Tibial artery (tissue), 4 donors: ENCODE data around the gene ZBTB17.
"Not testable (repeated sequence)": the region's sequence is repeated elsewhere in the genome, so short reads cannot be mapped to it uniquely, and the experiment has no call there.

Experiments used
- DNase-seq, 2 donors: peaks; one replicate each; pipeline ENCODE4 v3.0.0-alpha.2; 2019
- H3K27ac ChIP-seq, 2 donors: fragments of 200-600 bp; sonication (generic) in 1 of 2; 1 replicate in 1 of 2; 2 replicates in 1 of 2; pipeline ENCODE4 v1.5.1; 2018 to 2019; ENCODE audit warnings: mild to moderate bottlenecking in 1 of 2
- H3K27me3 ChIP-seq, 2 donors: fragments of 200-600 bp; sonication (generic) in 1 of 2; one replicate each; pipeline versions ENCODE4 v1.5.1 to v1.6.0; 2016 to 2019
- H3K36me3 ChIP-seq, 3 donors: fragments of 200-600 bp; sonication (generic) in 2 of 3; one replicate each; pipeline ENCODE4 v1.5.1; 2016 to 2019; ENCODE audit warnings: mild to moderate bottlenecking in 2 of 3
- H3K4me1 ChIP-seq, 4 donors: fragments of 200-600 bp; sonication (generic) in 2 of 4; 1 replicate in 3 of 4; 2 replicates in 1 of 4; pipeline ENCODE4 v1.5.1; 2016 to 2019
- H3K4me3 ChIP-seq, 2 donors: fragments of 200-600 bp; sonication (generic) in 1 of 2; 1 replicate in 1 of 2; 2 replicates in 1 of 2; pipeline ENCODE4 v1.5.1; 2018 to 2019; ENCODE audit warnings: mild to moderate bottlenecking in 2 of 2
- H3K9me3 ChIP-seq, 3 donors: fragments of 200-600 bp; sonication (generic) in 1 of 3; one replicate each; pipeline ENCODE4 v1.5.1; 2016 to 2019
- intact Hi-C: fragments of 100-400 bp; cut with DNase I; formaldehyde crosslinking; loops from one replicate; pipeline ENCODE4 v1.15.0; 2023; ENCODE audit warnings: low total_unique reads
- TF ChIP-seq, protein P1 (sequence below), 2 experiments: fragments of 200-600 bp in 1 of 2; fragments of 450-650 bp in 1 of 2; IDR thresholded peaks; one replicate each; pipeline ENCODE4 v1.5.1; 2017 to 2019; ENCODE audit warnings: antibody characterized with exemption in 2 of 2, mild to moderate bottlenecking in 1 of 2, moderate library complexity in 1 of 2

Gene ZBTB17

DNA sequence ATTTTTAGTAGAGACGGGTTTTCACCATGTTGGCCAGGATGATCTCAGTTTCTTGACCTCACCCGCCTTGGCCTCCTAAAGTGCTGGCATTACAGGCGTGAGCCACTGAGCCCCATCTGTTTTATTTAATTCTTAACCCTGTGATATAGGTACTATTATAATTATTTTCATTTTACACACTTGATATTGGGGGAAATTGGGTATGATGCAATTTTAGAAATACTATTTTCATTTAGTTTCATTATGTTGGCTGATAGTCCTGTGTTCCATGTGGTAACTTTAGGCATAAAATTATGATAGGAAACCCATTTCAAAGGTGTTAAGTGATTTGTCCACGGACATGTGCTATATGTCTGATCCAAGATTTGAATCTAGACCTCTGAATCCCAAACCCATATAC, 67.3 kb downstream of the ZBTB17 start:
- peaks cover 33 to 44% (median 34%) of the 10 kb centered on the region in 3 donors for H3K36me3 ChIP-seq
- H3K4me3 ChIP-seq, result no peak overlapping the region
- DNase-seq, result no peak
- H3K4me1 ChIP-seq, result peaks cover 0 to 55% (median 6%) of the 10 kb centered on the region in 4 donors
- H3K27ac ChIP-seq, result no peak overlapping the region
- intact Hi-C loops, result no loop called here
- TF ChIP-seq, protein P1, sequence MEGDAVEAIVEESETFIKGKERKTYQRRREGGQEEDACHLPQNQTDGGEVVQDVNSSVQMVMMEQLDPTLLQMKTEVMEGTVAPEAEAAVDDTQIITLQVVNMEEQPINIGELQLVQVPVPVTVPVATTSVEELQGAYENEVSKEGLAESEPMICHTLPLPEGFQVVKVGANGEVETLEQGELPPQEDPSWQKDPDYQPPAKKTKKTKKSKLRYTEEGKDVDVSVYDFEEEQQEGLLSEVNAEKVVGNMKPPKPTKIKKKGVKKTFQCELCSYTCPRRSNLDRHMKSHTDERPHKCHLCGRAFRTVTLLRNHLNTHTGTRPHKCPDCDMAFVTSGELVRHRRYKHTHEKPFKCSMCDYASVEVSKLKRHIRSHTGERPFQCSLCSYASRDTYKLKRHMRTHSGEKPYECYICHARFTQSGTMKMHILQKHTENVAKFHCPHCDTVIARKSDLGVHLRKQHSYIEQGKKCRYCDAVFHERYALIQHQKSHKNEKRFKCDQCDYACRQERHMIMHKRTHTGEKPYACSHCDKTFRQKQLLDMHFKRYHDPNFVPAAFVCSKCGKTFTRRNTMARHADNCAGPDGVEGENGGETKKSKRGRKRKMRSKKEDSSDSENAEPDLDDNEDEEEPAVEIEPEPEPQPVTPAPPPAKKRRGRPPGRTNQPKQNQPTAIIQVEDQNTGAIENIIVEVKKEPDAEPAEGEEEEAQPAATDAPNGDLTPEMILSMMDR (IDR thresholded peaks at IDR 0.05), result no peak
- H3K27me3 ChIP-seq, result no peaks in the 10 kb centered on the region
- H3K9me3 ChIP-seq, result no peaks in the 10 kb centered on the region

DNA sequence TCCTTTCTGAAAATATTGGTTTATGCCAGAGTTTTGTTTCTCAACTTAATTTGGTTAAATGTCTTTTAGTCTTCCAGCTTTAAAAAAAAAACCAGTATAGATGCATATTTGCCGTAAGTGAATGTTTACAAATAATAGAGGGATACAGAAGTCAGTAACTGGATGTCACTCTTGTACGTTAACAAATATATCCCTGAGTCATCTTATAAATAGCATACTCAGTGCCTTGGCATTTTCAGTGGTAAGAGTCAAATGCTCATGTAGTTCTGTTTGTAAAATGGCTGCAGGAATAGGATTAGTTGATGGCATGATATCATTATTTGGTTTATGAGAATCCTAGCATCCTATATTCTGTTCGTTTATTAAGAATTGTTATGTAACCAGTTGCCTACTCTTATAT, 73.0 kb downstream of the ZBTB17 start:
- intact Hi-C loops, result no loop called here
- no peaks in the 10 kb centered on the region for H3K27me3 ChIP-seq

DNA sequence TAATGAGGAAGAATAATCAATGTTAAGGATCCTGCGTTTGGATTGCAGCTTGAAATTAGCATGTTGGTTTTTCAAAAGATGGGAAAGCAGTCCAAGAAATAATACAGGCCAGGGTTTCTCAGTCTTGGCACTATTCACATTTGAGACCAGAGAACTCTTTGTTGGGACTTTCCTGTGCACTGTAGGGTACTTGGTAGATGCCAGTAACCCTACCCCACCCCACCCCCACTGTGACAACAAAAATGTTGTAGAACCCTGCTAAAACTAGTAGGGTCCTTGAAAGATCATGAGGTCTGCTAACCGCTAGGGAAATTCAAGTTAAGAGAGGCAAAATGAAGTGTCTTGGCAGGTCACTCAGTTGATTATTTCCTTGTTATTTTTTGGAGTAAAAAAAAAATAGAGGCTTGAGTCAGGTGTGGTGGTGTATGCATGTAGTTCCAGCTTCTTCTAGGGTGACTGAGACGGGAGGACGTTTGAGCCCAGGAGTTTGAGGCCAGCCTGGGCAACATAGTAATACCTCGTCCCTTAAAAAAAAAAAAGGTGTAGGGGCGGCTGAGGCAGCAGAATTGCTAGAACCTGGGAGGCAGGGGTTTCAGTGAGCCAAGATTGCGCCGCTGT, 75.1 kb downstream of the ZBTB17 start:
- intact Hi-C loops, result no loop called here
- TF ChIP-seq, protein P1 (IDR thresholded peaks at IDR 0.05), result no peak
- no peaks in the 10 kb centered on the region for H3K9me3 ChIP-seq
- peaks cover 0 to 10% (median 0%) of the 10 kb centered on the region in 3 donors for H3K36me3 ChIP-seq
- no peak overlapping the region for H3K4me3 ChIP-seq
- peaks cover 0 to 86% (median 26%) of the 10 kb centered on the region in 4 donors for H3K4me1 ChIP-seq
- no peak for DNase-seq
- H3K27ac ChIP-seq, result peak overlapping the region; percentile 17 to 58
- no peaks in the 10 kb centered on the region for H3K27me3 ChIP-seq

More for the DNA sequence above, 73.0 kb downstream of the ZBTB17 start:
- Histone ChIP-seq H3K4me1 (peaks cover 0 to 86% (median 22%) of the 10 kb centered on the region in 4 donors), H3K27ac (peak overlapping the region; percentile 44 to 58), H3K4me3 (no peak overlapping the region), H3K9me3 (no peaks in the 10 kb centered on the region), H3K36me3 (peaks cover 0 to 10% (median 0%) of the 10 kb centered on the region in 3 donors)
- DNase-seq, result no peak
- TF ChIP-seq, protein P1 (IDR thresholded peaks at IDR 0.05), result no peak

DNA sequence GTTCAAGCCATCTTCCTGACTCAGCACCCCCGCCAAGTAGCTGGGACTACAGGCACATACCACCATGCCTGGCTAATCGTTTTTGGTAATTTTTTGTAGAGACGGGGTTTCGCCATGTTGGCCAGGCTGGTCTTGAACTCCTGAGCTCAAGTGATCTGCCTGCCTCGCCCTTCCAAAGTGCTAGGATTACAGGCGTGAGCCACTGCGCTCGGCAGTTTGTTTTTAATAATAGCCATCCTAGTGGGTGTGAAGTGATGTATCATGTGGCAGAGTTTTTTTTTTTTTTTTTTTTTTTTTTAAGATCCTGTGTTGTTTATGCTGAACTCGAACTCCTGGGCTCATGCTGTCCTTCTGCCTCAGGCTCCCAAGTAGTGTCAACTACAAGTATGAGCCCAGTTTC, 76.6 kb downstream of the ZBTB17 start:
- peak overlapping the region in 1 of 2 donors; percentile 58 for H3K27ac ChIP-seq
- DNase-seq, result no peak
- no peak overlapping the region for H3K4me3 ChIP-seq
- TF ChIP-seq, protein P1 (IDR thresholded peaks at IDR 0.05), result no peak
- H3K27me3 ChIP-seq, result no peaks in the 10 kb centered on the region
- intact Hi-C loops, result loop anchor here (10.0 kb wide), 1 partner anchor 46 kb away; no protein-coding TSS in a partner anchor
- H3K4me1 ChIP-seq, result peaks cover 0 to 89% (median 33%) of the 10 kb centered on the region in 4 donors
- no peaks in the 10 kb centered on the region for H3K36me3 ChIP-seq
- H3K9me3 ChIP-seq, result no peaks in the 10 kb centered on the region

DNA sequence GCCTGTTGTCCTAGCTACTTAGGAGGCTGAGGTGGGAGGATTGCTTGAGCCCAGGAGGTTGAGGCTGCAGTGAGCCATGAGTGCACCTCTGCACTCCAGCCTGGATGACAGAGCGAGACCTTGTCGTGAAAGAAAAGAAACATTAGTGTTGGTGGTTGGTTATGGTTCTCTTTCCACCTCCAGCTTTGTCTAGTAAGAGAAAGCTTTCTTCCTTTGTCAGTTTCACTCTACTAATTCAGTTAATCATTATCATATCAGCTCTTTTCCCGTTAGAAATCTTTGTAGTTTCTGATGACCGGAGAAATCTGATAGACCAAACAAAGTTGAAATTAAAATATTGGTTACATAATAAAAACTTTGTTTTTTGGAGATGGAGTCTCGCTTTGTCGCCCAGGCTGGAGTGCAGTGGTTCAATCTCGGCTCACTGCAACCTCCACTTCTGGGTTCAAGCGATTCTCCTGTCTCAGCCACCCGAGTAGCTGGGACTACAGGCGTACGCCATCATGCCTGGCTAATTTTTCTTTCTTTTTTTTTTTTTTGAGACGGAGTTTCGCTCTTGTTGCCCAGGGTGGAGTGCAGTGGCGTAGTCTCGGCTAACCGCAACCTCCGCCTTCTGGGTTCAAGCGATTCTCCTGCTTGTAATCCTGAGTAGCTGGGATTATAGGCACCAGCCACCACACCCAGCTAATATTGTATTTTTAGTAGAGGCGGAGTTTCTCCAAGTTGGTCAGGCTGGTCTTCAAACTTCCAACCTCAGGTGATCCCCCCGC, 78.9 kb downstream of the ZBTB17 start:
- not testable (repeated sequence) for DNase-seq, H3K4me3 ChIP-seq, H3K9me3 ChIP-seq, H3K36me3 ChIP-seq, H3K27me3 ChIP-seq
- Histone ChIP-seq H3K27ac (peak overlapping the region in 1 of 2 donors; percentile 16), H3K4me1 (peaks cover 0 to 90% (median 39%) of the 10 kb centered on the region in 4 donors)
- intact Hi-C loops, result loop anchor here (10.0 kb wide), 1 partner anchor 48 kb away; no protein-coding TSS in a partner anchor

DNA sequence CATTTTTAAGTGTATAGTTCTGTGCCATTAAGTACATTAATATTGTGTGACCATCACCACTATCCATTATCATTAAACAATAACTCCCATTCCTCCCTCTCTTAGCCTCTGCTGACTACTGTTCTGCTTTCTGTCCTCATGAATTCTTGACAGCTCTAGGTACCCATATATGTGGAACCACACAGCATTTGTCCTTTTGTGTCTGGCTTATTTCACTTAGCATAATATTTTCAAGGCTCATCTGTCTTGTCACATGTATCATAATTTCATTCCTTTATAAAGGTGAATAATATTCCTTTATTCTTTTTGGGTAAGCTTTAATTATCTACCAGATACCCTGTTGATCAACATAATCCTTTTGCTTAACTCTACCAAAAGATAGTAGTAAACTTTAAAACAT, 80.7 kb downstream of the ZBTB17 start:
- peak overlapping the region; percentile 74 to 81 for H3K27ac ChIP-seq
- peaks cover 0 to 90% (median 44%) of the 10 kb centered on the region in 4 donors for H3K4me1 ChIP-seq
- no peaks in the 10 kb centered on the region for H3K9me3 ChIP-seq
- TF ChIP-seq, protein P1 (IDR thresholded peaks at IDR 0.05), result no peak
- H3K4me3 ChIP-seq, result no peak overlapping the region
- intact Hi-C loops, result loop anchor here (10.0 kb wide), 1 partner anchor 50 kb away; no protein-coding TSS in a partner anchor
- no peak for DNase-seq
- H3K36me3 ChIP-seq, result no peaks in the 10 kb centered on the region
- H3K27me3 ChIP-seq, result no peaks in the 10 kb centered on the region

DNA sequence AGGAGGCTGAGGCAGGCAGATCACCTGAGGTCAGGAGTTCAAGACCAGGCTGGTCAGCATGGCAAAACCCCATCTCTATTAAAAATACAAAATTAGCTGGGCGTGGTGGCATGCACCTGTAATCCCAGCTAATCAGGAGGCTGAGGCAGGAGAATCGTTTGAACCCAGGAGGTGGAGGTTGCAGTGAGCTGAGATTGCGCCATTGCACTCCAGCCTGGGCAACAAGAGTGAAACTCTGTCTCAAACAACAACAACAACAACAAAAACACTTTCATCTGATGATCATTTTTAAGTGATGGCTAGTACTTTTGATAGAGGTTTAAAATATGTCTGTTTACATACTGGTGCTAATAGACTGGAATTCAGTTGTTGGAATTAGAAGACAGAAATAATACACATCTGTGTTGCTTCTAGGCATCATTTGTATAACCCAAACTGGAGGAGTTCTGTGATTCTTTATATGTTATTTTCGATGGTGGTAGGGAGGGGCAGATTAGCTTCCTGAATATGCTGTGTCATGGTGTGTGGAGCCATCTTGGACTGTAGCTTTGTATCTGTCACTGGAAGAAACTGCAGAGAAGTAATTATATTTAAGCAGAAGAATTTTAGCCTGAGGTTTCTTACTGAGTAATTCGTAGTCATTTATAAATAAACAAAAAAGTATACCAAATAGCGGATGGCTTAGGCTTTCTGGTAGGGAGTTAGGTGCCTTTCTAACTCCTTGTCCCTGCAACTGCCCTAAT, 82.9 kb downstream of the ZBTB17 start:
- not testable (repeated sequence) for H3K4me3 ChIP-seq, DNase-seq, H3K9me3 ChIP-seq, H3K27me3 ChIP-seq, H3K36me3 ChIP-seq
- intact Hi-C loops, result loop anchor here (10.0 kb wide), 1 partner anchor 52 kb away; no protein-coding TSS in a partner anchor
- H3K27ac ChIP-seq, result peak overlapping the region; percentile 74 to 81
- H3K4me1 ChIP-seq, result peaks cover 0 to 96% (median 58%) of the 10 kb centered on the region in 4 donors
